ENCODE measurements around the gene SARNP.

DNA sequence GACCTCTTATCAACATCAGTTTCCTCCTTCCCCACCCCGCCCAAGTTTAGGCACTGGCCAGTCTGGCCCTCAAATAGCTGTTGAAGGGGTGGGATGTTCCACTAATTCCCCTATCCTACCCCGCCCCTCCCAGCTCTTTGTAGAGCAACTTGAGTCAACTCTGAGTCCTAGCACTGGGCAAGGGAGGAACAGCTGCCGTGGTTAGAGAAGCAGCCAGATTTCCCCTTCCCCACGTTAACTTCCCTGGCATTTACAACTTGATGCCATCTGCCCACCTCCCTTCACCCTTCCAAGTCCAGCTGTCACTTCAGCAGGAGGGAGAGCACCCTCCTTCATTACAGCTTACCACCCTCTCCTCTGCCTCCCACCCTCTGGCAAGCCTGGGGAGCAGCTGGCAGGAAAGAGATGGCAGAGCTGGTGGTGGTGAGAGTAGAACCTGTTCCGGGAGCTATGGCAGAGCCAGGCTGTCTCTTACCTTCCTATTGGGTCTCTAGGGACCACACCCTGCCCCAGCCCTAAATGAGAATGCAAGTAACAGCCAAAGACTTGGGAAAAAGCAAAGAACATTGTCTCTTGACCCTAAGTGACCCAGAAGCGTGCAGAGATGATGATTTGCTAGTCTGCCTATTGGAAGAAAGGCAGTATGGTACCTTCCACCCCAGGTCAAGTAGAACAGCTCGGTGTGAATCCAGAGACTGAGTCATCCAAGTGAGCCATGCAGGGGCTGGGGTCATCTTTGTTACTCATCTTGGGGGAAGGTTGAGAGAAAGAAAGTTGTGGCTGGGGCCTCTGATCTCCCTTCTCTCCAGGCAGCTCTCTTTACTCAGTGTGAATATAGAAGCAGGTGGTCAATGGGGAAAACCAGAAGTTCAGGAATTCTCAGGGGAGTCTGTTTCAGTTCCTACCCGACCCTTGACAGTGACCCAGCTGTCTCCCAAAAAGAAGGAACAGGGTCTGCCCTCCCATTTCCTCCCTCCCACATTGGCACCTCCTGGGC, 100.2 kb downstream of the SARNP start:
- TF ChIP-seq, protein P1, sequence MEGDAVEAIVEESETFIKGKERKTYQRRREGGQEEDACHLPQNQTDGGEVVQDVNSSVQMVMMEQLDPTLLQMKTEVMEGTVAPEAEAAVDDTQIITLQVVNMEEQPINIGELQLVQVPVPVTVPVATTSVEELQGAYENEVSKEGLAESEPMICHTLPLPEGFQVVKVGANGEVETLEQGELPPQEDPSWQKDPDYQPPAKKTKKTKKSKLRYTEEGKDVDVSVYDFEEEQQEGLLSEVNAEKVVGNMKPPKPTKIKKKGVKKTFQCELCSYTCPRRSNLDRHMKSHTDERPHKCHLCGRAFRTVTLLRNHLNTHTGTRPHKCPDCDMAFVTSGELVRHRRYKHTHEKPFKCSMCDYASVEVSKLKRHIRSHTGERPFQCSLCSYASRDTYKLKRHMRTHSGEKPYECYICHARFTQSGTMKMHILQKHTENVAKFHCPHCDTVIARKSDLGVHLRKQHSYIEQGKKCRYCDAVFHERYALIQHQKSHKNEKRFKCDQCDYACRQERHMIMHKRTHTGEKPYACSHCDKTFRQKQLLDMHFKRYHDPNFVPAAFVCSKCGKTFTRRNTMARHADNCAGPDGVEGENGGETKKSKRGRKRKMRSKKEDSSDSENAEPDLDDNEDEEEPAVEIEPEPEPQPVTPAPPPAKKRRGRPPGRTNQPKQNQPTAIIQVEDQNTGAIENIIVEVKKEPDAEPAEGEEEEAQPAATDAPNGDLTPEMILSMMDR (IDR thresholded peaks at IDR 0.05): no peak
- no peak for TF ChIP-seq POLR2A (IDR thresholded peaks at IDR 0.05)
